ACC112 (cell line): Measurements from ENCODE around the gene N4BP3.
A peak's percentile ranks its signal among the peaks of the same experiment; 100 is the strongest.
"Not testable (repeated sequence)": the region's sequence is repeated elsewhere in the genome, so short reads cannot be mapped to it uniquely, and the experiment has no call there.

ENCODE experiments used
- H2AFZ ChIP-seq: fragments of 200-600 bp; sonication (generic); one replicate; pipeline ENCODE4 v1.6.0; 2017; ENCODE audit warnings: antibody characterized with exemption, low read length; ENCODE audit not compliant: unreplicated experiment
- H3K27ac ChIP-seq: fragments of 200-600 bp; sonication (generic); 2 replicates; pipeline ENCODE4 v1.5.1; 2014; ENCODE audit warnings: low read depth, mild to moderate bottlenecking, antibody characterized with exemption, low read length, moderate library complexity
- H3K27me3 ChIP-seq: fragments of 200-600 bp; sonication (generic); 2 replicates; pipeline ENCODE4 v1.6.1; 2014; ENCODE audit warnings: mild to moderate bottlenecking, antibody characterized with exemption, low read length, moderate library complexity, mixed read lengths; ENCODE audit not compliant: insufficient read depth
- H3K36me3 ChIP-seq: fragments of 200-600 bp; sonication (generic); 2 replicates; pipeline ENCODE4 v1.6.1; 2016; ENCODE audit warnings: mild to moderate bottlenecking, antibody characterized with exemption, low read length, moderate library complexity, mixed read lengths; ENCODE audit not compliant: insufficient read depth
- H3K4me1 ChIP-seq: fragments of 200-600 bp; sonication (generic); one replicate; pipeline ENCODE4 v1.6.1; 2016; ENCODE audit warnings: low read length, mixed read lengths; ENCODE audit not compliant: insufficient read depth, unreplicated experiment, control insufficient read depth
- H3K4me3 ChIP-seq: fragments of 200-600 bp; sonication (generic); 2 replicates; pipeline ENCODE4 v1.5.1; 2014; ENCODE audit warnings: mild to moderate bottlenecking, low read depth, low read length
- H3K79me2 ChIP-seq: fragments of 200-600 bp; sonication (generic); one replicate; pipeline ENCODE4 v1.6.0; 2016; ENCODE audit warnings: low read length; ENCODE audit not compliant: control insufficient read depth, unreplicated experiment, insufficient read depth

The N4BP3 gene

GRCh38 chr5:178113141-178113787 lies at the start of gene N4BP3:
Gene N4BP3 (plus strand): TSS chr5:178113532. CDS start chr5:178119584, 6,052 bp downstream.
- H3K4me1 ChIP-seq = peaks cover 15% of the 10 kb centered on the region
- H3K36me3 ChIP-seq = no peaks in the 10 kb centered on the region
- H3K79me2 ChIP-seq = no peaks in the 10 kb centered on the region
- no peak within 1 kb of the TSS for H2AFZ ChIP-seq
- no peak within 1 kb of the TSS for H3K27ac ChIP-seq
- H3K4me3 ChIP-seq = peak within 1 kb of the TSS; percentile 67
- H3K27me3 ChIP-seq = peaks cover 56% of the 10 kb centered on the region

- H3K4me1 ChIP-seq = no peaks in the 10 kb centered on the region
- no peak overlapping the region for H3K27ac ChIP-seq
- no peak overlapping the region for H3K4me3 ChIP-seq
- H3K27me3 ChIP-seq = peaks cover 25% of the 10 kb centered on the region
- H3K36me3 ChIP-seq = no peaks in the 10 kb centered on the region
- H3K79me2 ChIP-seq = no peaks in the 10 kb centered on the region
- no peak overlapping the region for H2AFZ ChIP-seq
Observed at GRCh38 chr5:178067755-178068154, 45.6 kb upstream of the N4BP3 start.

DNA sequence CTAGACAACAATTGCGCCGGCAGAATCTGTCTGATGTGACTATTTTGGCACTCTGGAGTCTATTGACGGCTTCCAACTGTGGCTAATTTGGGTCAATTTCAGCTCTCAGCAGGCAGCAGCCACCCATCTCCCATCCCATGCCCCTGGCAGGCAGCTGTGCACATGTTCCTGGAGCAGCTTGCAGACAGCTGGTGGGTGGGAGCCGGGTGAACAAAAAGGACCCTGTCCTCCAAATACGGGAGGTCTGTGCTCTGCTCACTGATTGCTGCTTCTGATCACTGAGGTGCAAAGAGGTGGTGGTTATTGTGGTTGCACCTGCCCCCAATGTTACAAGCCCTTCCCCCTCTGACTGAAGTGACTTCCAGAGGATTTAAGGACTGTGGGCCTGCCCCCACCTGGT lies 45.0 kb upstream of the N4BP3 start:
- H3K27ac ChIP-seq = no peak overlapping the region

DNA sequence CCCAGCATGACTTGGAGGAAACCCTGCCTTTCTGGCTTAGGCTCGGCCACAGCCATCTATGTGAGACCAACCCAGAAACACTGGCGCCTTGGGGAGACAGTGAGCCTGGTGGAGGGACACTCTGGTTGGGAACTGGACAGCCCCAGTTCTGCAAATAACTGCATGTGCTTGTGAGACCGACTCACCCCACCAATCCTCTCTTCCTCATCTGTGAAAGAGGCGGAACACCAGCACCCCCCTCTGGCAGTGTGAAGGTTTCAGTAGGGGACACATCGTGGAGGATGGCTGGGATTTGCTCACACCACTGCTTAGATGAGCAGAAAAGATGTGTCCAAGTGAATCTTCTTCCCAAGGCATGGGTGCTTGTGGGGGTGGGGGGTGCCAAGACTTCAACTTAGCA lies 43.4 kb upstream of the N4BP3 start:
- no peak overlapping the region for H3K27ac ChIP-seq
- H3K27me3 ChIP-seq = peaks cover 31% of the 10 kb centered on the region
- no peaks in the 10 kb centered on the region for H3K36me3 ChIP-seq
- no peaks in the 10 kb centered on the region for H3K79me2 ChIP-seq
- no peak overlapping the region for H2AFZ ChIP-seq
- no peaks in the 10 kb centered on the region for H3K4me1 ChIP-seq
- H3K4me3 ChIP-seq = no peak overlapping the region

More for the DNA sequence above, 45.0 kb upstream of the N4BP3 start:
- no peaks in the 10 kb centered on the region for H3K36me3 ChIP-seq
- H3K4me1 ChIP-seq = no peaks in the 10 kb centered on the region
- H3K79me2 ChIP-seq = no peaks in the 10 kb centered on the region
- H2AFZ ChIP-seq = no peak overlapping the region
- no peak overlapping the region for H3K4me3 ChIP-seq
- peaks cover 23% of the 10 kb centered on the region for H3K27me3 ChIP-seq

DNA sequence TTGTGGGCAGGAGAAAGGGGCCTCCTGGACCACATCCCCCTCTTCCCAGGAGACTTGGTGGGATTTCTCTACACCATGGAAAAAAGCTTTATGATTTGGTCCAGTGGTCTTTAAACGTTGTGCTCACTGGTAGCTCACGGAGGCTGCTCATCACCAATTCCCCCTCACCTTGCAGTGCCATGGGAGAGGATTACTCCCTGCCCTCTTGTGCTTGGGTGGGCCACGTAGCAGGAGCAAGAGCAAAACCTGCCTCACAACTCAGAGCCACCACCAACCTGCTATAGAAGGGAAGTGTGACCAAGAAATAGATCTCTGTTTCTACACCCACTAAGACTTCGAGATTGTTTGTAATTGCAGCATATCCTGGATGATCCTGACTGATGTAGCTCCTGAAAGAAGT lies 42.2 kb upstream of the N4BP3 start:
- Histone ChIP-seq H3K79me2 (no peaks in the 10 kb centered on the region), H2AFZ (no peak overlapping the region), H3K36me3 (no peaks in the 10 kb centered on the region), H3K4me3 (no peak overlapping the region), H3K4me1 (no peaks in the 10 kb centered on the region), H3K27me3 (peaks cover 33% of the 10 kb centered on the region), H3K27ac (no peak overlapping the region)

DNA sequence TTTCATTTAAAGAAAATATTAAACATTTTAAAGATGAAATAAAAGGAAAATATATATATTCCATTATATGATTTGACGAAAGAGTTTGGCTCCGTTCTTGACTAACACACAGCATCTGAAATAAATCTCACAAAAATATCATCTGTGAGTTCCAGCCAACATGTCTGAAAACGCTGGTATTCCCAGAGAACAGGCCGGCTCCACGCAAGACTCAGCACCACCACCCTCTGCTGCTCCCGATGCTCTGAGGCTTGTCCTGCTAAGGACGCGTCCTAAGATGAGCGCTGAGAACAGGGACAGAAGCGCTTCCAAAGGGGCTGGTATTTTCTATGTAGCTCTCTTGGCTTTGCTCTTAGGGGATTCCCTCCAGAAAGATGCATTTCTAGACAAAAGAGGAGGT lies 40.6 kb upstream of the N4BP3 start:
- peaks cover 2% of the 10 kb centered on the region for H3K4me1 ChIP-seq
- H3K79me2 ChIP-seq = no peaks in the 10 kb centered on the region
- H2AFZ ChIP-seq = no peak overlapping the region
- H3K4me3 ChIP-seq = no peak overlapping the region
- H3K36me3 ChIP-seq = no peaks in the 10 kb centered on the region
- H3K27me3 ChIP-seq = peaks cover 33% of the 10 kb centered on the region
- no peak overlapping the region for H3K27ac ChIP-seq

GRCh38 chr5:178074266-178074952 lies 38.9 kb upstream of the N4BP3 start:
- no peak overlapping the region for H3K27ac ChIP-seq
- H3K27me3 ChIP-seq = peaks cover 23% of the 10 kb centered on the region
- H3K79me2 ChIP-seq = no peaks in the 10 kb centered on the region
- no peak overlapping the region for H2AFZ ChIP-seq
- no peak overlapping the region for H3K4me3 ChIP-seq
- H3K4me1 ChIP-seq = peaks cover 10% of the 10 kb centered on the region
- H3K36me3 ChIP-seq = no peaks in the 10 kb centered on the region

DNA sequence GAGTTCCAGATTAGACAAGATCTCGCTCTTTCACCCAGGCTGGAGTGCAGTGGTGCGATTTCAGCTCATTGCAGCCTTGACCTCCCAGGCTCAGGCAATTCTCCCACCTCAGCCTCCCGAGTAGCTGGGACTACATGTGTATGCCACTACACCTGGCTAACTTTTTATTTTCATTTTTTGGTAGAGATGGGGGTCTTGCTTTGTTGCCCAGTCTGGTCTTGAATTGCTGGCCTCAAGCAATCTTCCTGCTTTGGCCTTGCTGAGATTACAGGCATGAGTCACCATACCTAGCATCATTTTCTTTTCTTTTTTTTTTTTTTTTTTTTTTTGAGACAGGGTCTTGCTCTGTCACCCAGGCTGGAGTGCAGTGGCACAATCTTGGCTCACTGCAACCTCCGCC lies 36.4 kb upstream of the N4BP3 start:
- not testable (repeated sequence) for H3K27ac ChIP-seq, H3K79me2 ChIP-seq, H3K4me3 ChIP-seq, H3K36me3 ChIP-seq, H2AFZ ChIP-seq
- Histone ChIP-seq H3K27me3 (peaks cover 36% of the 10 kb centered on the region), H3K4me1 (peaks cover 10% of the 10 kb centered on the region)

DNA sequence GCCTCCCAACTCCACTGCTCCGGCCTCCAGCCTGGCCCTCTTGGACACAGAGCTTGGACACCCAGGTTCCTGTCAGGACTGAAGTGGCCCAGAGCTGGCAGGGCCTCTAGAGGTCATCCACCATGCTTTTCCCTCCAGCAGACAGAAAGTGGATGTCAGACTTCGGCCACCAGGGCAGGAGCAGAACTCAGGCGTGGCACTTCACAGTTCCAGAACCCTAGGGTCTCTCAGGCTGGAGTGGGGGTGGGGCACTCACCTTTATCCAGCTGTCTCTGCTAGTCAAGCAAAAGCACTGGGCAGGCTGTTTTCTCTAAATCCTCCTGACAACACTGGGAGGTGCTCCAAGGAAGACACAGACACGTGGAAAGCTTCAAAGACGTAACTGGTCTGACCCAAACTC lies 35.6 kb upstream of the N4BP3 start:
- Histone ChIP-seq H3K79me2 (no peaks in the 10 kb centered on the region), H3K4me3 (no peak overlapping the region), H3K36me3 (no peaks in the 10 kb centered on the region), H3K4me1 (peaks cover 10% of the 10 kb centered on the region), H2AFZ (no peak overlapping the region), H3K27ac (no peak overlapping the region), H3K27me3 (peaks cover 39% of the 10 kb centered on the region)

- no peak overlapping the region for H3K27ac ChIP-seq
- H3K36me3 ChIP-seq = no peaks in the 10 kb centered on the region
- no peak overlapping the region for H3K4me3 ChIP-seq
- H3K27me3 ChIP-seq = peaks cover 39% of the 10 kb centered on the region
- no peaks in the 10 kb centered on the region for H3K79me2 ChIP-seq
- H3K4me1 ChIP-seq = peaks cover 10% of the 10 kb centered on the region
- no peak overlapping the region for H2AFZ ChIP-seq
Observed at GRCh38 chr5:178078197-178079010, 34.9 kb upstream of the N4BP3 start.
